Spleen (tissue), 7 donors: ENCODE measurements around the gene DOK5.

Experiments used
- CTCF ChIP-seq, 11 experiments: fragments of 200-600 bp in 7 of 11; fragments of 450-650 bp in 4 of 11; sonication (generic) in 4 of 11; IDR thresholded peaks in 8 of 11; conservative IDR thresholded peaks in 3 of 11; 1 replicate in 7 of 11; 2 replicates in 4 of 11; pipeline versions ENCODE4 v1.4.0 to v1.8.0; 2016 to 2021; ENCODE audit warnings: antibody characterized with exemption in 11 of 11, inconsistent platforms in 4 of 11, mild to moderate bottlenecking in 1 of 11
- POLR2AphosphoS5 ChIP-seq, 3 donors: sonication (generic); formaldehyde crosslinking; IDR thresholded peaks; one replicate each; pipeline ENCODE4 v1.5.1; 2017; ENCODE audit warnings: antibody characterized with exemption in 3 of 3
- donor health status: DM: no; HTN: no; CAD: no; lungs with moderate emphysema.
- donor health status: DM: no; HTN: no; CAD: no.
- donor health status: DM: no; HTN: no; CAD: no.

- TF ChIP-seq POLR2AphosphoS5 (IDR thresholded peaks at IDR 0.05) (no peak), CTCF (IDR thresholded peaks at IDR 0.05 in 8 of 11, conservative IDR thresholded peaks at IDR 0.05 in 3 of 11) (no peak)
Observed at GRCh38 chr20:54499111-54499510, 23.7 kb downstream of the DOK5 start.
